ENCODE measurements around the gene RNF208.

The RNF208 gene

DNA sequence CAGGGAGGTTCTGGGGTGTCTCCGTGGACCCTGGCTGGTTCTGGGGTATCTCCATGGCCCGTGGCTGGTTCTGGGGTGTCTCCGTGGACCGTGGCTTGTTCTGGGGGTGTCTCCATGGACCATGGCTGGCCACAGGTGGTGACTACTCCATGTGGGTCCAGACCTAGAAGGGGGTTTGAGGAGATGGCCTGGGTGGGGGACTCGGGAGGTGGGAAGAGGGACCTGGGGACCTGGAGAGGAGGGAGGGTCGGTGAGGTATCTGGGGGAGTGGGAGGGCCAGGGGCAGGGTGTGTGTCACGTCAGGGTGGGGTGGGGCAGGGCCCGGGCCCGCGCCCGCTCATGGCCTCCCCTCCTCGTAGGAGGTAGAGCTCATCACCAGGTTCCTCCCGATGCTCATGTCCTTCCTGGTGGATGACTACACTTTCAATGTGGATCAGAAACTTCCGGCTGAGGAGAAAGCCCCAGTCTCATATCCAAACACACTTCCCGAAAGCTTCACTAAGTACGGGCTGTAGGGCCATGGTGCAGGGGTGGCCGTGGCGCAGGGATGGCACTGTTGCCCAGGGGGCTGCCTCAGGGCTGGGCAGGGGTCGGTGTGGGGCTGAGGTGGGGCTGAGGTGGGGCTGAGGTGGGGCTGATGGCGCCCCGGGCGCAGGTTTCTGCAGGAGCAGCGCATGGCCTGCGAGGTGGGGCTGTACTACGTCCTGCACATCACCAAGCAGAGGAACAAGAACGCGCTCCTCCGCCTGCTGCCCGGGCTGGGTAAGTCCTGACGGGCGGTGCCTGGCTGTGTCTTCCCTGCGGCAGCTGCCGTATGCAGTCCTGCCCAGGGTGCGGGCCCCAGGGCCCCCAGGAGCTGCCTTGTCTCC, 44.8 kb upstream of the RNF208 start:
- Histone ChIP-seq H3K4me1 (ENCODE audit: insufficient read depth, low read length) (no peaks in the 10 kb centered on the region), H3K27ac (ENCODE audit: low read length) (no peak overlapping the region), H3K9me3 (ENCODE audit: insufficient read depth, low read length, severe bottlenecking) (no peaks in the 10 kb centered on the region), H4K20me1 (ENCODE audit: insufficient read depth, low read length) (peaks cover 24% of the 10 kb centered on the region), H3K9ac (ENCODE audit: low read depth, low read length) (no peak overlapping the region), H3K4me3 (ENCODE audit: low read depth in 1 of 2, low read length in 2 of 2) (no peak overlapping the region), H3K4me2 (ENCODE audit: insufficient read depth, low read length) (no peak overlapping the region), H2AFZ (ENCODE audit: low read depth, low read length) (no peak overlapping the region), H3K36me3 (ENCODE audit: insufficient read depth, low read length) (peaks cover 63% of the 10 kb centered on the region), H3K79me2 (ENCODE audit: insufficient read depth, low read length) (0 out of 2 replicates have a peak, but pooled peaks cover 2% of the 10 kb centered on the region), H3K27me3 (ENCODE audit: insufficient read depth, low read length, poor library complexity) (no peaks in the 10 kb centered on the region)
- DNase-seq (no peak), ATAC-seq (ENCODE audit: insufficient read depth, low read depth) (no peak)
- no peak for TF ChIP-seq EZH2 (IDR thresholded peaks at IDR 0.05; ENCODE audit: borderline replicate concordance, low read depth, low read length, severe bottlenecking)
- TF ChIP-seq, protein P1, sequence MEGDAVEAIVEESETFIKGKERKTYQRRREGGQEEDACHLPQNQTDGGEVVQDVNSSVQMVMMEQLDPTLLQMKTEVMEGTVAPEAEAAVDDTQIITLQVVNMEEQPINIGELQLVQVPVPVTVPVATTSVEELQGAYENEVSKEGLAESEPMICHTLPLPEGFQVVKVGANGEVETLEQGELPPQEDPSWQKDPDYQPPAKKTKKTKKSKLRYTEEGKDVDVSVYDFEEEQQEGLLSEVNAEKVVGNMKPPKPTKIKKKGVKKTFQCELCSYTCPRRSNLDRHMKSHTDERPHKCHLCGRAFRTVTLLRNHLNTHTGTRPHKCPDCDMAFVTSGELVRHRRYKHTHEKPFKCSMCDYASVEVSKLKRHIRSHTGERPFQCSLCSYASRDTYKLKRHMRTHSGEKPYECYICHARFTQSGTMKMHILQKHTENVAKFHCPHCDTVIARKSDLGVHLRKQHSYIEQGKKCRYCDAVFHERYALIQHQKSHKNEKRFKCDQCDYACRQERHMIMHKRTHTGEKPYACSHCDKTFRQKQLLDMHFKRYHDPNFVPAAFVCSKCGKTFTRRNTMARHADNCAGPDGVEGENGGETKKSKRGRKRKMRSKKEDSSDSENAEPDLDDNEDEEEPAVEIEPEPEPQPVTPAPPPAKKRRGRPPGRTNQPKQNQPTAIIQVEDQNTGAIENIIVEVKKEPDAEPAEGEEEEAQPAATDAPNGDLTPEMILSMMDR (IDR thresholded peaks at IDR 0.05; ENCODE audit: borderline replicate concordance, extremely low read depth, low read length, poor library complexity, severe bottlenecking), result no peak

DNA sequence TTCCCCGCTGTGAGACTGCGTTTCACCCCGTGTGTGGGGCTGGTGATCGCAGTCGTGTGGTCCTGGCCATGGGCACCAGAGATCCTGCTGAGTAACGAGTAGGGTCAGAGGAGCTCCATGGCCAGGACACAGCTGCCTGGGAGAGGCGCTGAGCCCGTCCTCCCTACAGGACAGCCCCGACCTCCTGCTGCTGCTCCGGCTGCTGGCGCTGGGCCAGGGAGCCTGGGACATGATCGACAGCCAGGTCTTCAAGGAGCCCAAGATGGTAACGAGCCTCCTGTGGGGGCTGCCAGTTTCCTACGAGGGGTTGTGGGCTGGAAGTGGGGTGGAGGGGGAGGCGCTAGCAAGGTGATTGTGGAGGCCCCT, 44.1 kb upstream of the RNF208 start:
- no peaks in the 10 kb centered on the region for H3K4me1 ChIP-seq (ENCODE audit: insufficient read depth, low read length)
- no peak for TF ChIP-seq EZH2 (IDR thresholded peaks at IDR 0.05; ENCODE audit: borderline replicate concordance, low read depth, low read length, severe bottlenecking)
- TF ChIP-seq, protein P1 (IDR thresholded peaks at IDR 0.05; ENCODE audit: borderline replicate concordance, extremely low read depth, low read length, poor library complexity, severe bottlenecking), result no peak
- DNase-seq (no peak), ATAC-seq (ENCODE audit: insufficient read depth, low read depth) (no peak)
- peaks cover 62% of the 10 kb centered on the region for H3K36me3 ChIP-seq (ENCODE audit: insufficient read depth, low read length)
- no peaks in the 10 kb centered on the region for H3K9me3 ChIP-seq (ENCODE audit: insufficient read depth, low read length, severe bottlenecking)
- H3K27me3 ChIP-seq (ENCODE audit: insufficient read depth, low read length, poor library complexity), result no peaks in the 10 kb centered on the region
- peaks cover 20% of the 10 kb centered on the region for H4K20me1 ChIP-seq (ENCODE audit: insufficient read depth, low read length)
- H3K9ac ChIP-seq (ENCODE audit: low read depth, low read length), result no peak overlapping the region
- no peak overlapping the region for H3K4me2 ChIP-seq (ENCODE audit: insufficient read depth, low read length)
- no peak overlapping the region for H3K27ac ChIP-seq (ENCODE audit: low read length)
- 0 out of 2 replicates have a peak, but pooled peaks cover 2% of the 10 kb centered on the region for H3K79me2 ChIP-seq (ENCODE audit: insufficient read depth, low read length)
- no peak overlapping the region for H2AFZ ChIP-seq (ENCODE audit: low read depth, low read length)
- H3K4me3 ChIP-seq (ENCODE audit: low read depth in 1 of 2, low read length in 2 of 2), result no peak overlapping the region

DNA sequence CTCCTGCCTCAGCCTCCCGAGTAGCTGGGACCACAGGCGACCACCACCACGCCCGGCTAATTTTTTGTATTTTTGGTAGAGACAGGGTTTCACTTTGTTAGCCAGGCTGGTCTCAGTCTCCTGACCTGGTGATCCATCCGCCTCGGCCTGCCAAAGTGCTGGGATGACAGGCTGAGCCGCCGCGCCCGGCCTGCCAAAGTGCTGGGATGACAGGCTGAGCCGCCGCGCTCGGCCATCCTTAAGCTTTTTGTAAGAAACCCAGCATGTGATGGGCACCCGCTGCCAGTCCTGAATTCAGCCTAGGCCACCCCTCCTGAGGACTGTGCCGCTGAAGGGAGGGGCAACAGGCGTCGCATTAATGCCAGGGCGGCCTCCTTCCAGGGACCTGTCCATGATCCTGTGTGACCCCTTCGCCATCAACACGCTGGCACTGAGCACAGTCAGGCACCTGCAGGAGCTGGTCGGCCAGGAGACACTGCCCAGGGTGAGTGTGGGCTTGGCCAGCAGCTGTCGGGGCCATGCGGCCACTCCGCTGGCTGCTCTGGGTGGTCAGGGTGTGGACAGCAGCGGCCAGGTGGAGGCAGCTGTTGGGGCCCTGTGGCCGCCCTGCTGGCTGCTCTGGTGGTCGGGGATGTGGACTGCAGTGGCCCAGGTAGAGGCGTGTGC, 43.6 kb upstream of the RNF208 start:
- Histone ChIP-seq H2AFZ (ENCODE audit: low read depth, low read length) (no peak overlapping the region), H3K4me2 (ENCODE audit: insufficient read depth, low read length) (no peak overlapping the region), H3K9ac (ENCODE audit: low read depth, low read length) (no peak overlapping the region), H3K79me2 (ENCODE audit: insufficient read depth, low read length) (0 out of 2 replicates have a peak, but pooled peaks cover 2% of the 10 kb centered on the region), H3K36me3 (ENCODE audit: insufficient read depth, low read length) (peaks cover 58% of the 10 kb centered on the region), H3K4me1 (ENCODE audit: insufficient read depth, low read length) (no peaks in the 10 kb centered on the region), H3K27me3 (ENCODE audit: insufficient read depth, low read length, poor library complexity) (no peaks in the 10 kb centered on the region), H3K27ac (ENCODE audit: low read length) (no peak overlapping the region), H4K20me1 (ENCODE audit: insufficient read depth, low read length) (peaks cover 16% of the 10 kb centered on the region), H3K9me3 (ENCODE audit: insufficient read depth, low read length, severe bottlenecking) (no peaks in the 10 kb centered on the region), H3K4me3 (ENCODE audit: low read depth in 1 of 2, low read length in 2 of 2) (no peak overlapping the region)
- TF ChIP-seq EZH2 (IDR thresholded peaks at IDR 0.05; ENCODE audit: borderline replicate concordance, low read depth, low read length, severe bottlenecking), result no peak
- TF ChIP-seq, protein P1 (IDR thresholded peaks at IDR 0.05; ENCODE audit: borderline replicate concordance, extremely low read depth, low read length, poor library complexity, severe bottlenecking), result no peak
- ATAC-seq (ENCODE audit: insufficient read depth, low read depth) (no peak), DNase-seq (no peak)
